Kidney tubule cell (primary cell): ENCODE measurements around the gene SHANK1.
A peak's percentile ranks its signal among the peaks of the same experiment; 100 is the strongest.

Experiments
- DNase-seq: peaks from one replicate; pipeline ENCODE4 v3.0.0-alpha.2; 2018; ENCODE audit warnings: low spot score

SHANK1 gene

DNA sequence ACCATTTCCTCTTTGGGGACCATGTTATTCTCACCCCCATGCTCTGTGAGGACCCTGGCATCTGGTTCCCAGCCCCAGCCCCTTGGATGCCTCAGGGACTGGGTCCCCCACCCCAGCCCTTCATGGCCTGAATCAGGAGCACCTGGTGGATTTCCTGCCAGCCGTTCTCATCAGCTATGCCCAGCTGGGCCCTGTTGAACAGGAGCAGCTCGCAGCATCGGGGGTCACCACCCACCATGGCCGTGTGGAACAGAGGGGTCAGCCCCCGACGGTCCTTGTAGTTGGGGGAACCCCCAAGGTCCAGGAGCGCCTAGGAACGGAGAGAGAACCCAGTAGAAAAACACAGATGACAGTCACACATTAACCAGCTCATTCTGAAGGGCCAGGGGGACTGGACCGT lies 7.8 kb downstream of the SHANK1 start:
- no peak for DNase-seq

DNA sequence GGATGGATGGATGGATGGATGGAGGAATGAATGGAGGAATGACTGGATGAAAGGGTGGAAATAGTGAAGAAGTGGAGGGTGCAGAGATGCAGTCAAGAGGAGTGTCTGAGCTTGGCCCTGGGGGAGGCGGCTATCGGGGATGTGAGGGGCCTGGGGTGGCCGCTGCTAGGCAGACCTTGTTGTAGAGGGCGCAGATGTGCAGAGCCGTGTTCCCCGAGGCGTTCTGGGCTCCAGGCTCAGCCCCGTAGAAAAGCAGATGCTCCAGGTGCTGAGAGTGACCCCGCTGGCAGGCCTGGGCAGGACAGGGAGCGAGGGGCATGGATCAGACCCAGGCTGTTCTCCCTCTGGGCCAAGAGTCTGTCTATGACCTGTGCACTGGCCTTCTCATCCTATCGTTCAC lies 8.4 kb downstream of the SHANK1 start:
- DNase-seq = no peak

DNA sequence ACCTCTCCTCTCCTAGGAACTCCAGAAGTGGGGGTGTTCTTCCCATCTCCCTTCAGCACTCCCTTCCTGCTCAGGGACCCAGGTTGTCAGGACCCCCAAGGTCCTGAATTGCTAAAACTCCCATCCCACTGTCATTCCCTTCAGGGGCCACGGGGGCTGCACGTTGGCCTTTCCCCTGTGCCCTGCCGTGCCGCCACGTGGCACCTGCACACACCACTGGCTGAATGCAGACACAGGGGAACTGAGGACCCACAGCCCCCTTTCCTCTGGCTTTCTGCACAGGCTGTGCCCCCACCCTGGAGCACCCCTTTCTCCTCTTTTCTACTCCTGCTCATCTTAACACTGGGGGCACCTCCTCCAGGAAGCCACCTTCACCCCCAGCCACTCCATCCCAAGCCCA lies 9.0 kb downstream of the SHANK1 start:
- DNase-seq = no peak

DNA sequence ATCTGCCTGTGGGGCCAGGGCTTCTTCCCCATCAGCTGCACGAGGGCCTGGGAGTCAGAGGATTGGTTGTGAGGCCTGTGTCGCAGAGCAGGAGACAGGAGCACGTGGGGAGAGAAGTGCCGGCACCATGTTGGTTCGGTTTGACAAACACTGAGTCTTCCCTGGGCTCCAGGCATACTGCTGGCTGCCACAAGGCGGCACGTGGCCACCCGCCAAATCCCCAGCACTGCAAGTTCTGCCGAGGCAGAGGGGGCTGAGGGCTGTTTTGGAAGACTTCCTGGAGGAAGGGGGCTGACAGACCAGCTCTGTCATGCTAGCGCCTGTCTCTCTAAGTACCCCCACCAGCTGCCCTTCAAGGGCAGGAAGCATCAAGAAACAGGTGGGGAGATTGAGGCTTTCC lies 9.5 kb downstream of the SHANK1 start:
- no peak for DNase-seq

DNA sequence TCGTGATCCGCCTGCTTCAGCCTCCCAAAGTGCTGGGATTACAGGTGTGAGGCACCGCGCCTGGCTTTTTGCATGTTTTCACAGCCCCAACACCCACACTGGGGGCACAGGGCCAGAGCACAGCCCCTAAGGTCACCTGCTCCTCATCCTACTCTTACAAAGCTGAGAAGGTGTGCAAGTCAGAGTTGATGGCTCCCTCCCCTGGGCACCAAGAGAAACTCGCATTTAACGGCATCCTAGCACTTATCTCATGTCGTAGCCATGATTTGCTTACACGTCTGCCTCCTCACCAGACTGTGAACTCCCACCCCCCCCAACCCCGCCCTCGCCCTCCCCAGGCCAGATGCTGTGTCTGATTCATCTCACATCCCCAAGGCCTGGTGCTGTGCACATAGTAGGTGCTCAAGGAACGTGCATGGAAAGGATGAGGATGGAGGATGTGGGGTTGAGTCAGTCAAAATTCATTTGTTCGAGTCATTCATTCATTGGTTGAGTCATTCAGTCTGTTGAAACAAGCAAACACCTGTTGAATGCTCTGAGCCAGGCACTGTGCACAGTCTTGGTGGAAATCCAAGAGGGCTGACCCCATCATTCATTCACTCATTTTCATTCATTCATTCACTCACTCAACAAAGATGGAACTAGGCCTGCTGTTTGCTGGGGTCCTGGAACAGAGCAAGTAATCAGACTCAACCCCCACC lies 11.3 kb downstream of the SHANK1 start:
- DNase-seq = no peak

DNA sequence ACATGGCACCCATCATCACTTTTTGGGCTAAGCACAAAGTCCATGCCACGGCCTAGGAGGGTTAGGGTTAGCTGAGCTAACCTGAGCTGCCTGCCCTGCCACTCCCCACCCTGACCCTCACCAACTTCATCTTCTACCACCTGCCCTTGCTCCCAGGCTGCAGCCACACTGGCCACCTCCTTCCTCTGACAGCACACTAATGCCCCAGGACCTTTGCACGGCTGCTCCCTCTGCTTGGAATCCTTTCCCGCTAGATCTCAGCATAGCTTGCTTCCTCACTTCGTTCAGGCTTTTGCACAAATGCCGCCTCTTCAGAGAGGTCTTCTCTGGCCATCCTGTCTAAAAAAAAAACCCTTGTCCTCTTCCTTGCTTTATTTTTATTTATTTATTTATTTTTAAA lies 13.2 kb downstream of the SHANK1 start:
- DNase-seq = no peak

DNA sequence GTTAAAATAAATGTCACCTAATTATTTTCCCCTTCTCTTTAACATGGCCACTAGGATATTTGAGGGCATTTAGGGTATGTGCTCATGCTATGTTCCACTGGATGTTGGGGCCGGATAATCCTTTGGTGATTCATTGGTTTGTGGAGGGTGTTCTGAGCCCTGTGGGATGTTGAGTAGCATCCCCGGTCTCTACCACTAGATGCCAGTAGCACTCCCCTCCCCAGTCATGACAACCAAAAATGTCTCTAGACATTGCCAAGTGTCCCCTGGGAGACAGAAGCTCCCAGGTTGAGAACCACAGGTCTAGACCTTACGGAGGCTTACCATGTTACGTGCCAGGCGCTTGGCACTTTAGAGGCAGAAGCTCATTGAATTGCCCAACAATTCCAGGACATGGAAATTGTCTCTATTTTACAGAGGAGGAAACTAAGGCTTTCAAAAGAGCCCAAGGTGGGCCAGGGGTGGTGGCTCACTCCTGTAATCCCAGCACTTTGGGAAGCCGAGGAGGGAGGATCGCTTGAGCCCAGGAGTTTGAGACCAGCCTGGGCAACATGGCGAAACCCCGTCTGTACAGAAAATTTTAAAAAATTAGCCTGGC lies 14.1 kb downstream of the SHANK1 start:
- DNase-seq = peak; percentile 74

DNA sequence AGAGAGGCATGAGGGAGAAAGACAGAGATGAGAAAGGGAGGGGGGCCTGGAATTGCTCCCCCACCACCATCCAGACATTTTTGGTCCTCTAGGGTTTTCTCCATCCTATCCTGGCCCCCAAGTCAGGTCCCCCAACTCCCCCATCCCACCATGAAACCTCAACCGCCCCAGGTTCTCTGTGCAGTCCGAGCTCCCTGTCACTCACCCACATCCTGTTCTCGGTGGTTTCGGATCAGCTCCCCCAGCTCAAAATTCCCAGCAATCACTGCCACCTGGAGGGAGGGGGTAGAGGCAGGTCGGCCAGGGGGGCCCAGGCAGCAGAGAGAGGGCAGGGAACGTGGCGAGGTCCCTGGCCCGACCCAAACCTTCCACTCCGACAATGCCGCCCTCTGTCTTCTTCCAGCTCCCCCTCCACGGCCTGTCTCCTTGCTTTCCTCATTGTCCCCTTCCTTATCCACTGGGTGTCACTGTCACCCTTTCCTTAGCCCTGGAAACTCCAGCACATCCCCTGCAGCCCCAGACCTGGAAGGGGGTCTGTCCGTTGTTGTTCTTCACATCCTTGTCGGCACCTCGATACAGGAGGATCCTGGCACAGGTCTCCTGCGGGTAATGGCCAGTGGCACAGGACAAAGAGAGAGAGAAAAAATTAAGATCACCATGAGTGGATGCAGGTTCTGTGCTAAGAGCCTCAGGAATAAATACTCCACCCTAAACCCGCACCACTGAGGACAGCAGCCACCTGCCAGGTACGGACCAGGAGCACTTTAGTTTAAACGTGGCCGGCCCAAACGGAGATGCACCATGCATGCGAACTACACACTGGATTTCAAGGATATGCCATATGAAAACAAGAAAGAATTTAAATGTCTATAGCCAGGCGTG lies 15.4 kb downstream of the SHANK1 start:
- DNase-seq = peak; percentile 25

DNA sequence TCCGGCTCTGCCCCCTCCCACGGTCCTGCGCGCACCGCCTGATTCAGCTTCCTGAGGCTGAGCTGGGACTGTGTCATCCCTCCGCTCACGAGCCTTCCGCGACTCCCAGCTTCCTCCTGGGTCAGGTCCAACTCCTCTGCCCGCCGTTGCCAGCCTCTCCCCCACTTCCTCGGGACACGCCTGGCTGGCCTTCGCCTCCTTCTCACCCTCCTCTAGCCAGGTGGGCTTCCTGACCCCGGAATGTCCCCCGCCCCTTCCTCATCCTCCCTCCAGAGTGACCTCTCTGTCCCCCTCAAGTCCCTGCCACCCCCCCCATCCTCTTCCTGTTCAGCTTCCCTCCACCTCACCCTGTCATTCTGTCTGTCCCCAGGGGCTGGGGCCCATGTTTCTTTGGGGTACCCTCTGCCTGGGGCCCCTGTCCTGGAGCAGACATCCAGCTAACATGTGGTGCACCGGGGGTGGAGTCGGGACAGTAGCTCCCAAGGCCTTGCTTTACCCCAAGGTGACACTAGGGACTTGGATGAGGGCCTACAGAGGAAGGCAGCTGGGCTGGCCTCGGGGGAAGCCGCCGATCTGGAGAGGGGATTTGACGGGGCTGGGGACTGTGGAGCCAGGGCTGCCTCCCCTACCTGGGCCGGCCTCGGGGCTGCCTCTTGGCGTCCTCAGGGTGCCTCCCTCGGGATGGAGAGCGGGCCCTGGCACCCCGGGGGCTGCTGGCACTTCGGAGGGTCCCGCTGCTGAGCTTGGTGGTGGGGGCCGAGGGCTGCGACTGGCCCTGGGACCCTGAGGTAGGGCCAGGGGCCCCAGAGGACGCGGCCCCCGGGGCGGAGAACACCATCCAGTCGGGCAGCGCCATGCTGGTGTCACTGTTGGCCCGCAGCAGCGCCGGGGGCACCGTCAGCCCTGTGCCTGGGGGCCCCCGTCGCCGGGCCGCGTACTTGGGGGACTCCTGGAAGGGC lies 16.5 kb downstream of the SHANK1 start:
- peak; percentile 86 for DNase-seq

DNA sequence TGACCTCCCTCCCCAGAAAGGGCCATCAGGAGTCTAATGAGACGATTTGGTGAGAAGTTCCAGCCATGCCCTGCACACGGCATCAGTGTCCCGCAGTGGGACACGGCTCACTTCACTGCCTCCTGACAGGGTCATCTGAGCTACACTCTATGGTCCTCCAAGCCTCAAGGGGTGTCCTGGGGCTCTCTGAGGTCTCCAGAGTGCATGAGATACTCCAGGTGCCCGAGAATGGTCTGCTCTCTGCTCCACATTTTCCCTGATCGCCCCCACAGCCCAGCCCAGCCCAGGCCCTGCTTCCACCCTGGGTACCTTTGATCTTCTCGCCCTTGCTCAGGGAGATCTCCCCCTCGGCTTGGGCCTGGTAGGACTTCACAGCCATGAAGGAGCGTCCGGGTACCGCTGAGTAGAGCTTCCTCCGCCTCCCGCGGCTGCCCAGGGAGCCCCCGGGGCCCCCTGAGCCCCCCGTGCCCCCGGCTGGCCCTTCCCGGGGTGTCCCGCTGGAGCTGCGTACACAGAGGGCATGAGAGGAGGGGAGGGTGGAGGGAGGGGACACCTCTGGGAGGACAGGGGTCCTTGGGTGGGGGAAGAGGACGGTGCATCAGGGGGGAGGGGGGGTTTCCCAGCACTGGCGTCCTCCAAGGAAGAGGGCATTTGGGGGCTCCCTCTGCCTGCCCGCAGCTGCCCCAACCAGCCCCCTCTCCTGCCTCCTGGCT lies 17.3 kb downstream of the SHANK1 start:
- no peak for DNase-seq

DNA sequence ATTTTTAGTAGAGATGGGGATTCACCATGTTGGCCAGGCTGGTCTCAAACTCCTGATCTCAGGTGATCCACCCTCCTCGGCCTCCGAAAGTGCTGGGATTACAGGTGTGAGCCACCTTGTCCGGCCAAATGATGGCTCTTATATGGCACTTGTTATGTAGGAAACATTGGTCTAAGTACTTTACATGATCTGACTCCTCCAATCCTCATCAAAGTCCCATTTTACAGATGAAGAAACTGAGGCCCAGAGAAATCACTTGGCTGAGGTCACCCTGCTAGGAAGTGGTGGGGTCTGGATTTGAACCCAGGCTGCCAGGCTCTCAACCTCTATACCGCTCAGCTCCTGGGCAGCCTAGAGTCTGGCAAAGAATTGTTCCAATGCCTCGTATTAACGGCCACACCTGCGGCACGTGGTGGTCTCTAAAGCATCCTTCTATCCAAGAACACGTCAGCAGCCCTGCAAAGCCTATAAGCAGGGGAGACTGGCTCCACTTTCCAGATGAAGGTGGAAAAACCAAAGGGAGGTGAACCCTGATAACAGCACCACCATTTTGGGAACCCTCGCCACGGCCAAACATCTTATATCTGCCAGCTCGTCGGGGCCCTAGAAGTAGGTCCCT lies 18.1 kb downstream of the SHANK1 start:
- DNase-seq = no peak

DNA sequence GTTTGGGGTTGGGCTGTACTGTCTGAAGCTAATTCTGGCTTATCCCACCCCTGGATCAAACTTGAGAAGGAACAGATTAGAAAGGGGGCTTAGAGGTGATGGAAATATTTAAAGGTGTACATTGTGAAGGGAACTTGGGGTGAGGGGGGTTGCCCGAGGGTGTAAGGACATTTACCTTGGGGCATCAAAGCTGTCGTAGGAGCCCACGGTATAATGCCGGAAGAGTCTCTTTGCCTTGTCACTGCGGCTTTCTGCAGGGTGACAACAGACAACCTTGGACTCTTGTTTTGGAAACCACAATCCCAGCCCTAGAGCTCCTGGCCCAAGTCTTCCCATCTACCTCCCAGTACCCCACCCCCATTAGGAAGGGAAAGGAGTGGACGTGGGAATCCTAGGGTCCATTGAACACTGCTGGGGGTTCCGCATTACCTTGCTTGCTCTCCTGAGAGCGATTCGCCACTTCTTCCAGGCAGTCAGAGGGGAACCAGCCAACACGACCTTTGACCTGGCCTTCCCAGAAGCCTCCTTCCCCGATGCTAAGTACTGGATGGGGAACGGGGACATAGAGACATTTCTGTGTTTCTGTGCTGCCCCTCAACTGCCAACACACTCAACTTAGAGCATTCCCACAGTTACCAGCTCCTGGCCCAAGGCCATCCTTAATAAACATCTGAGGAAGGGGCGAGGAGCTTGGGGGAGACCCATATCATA lies 22.0 kb downstream of the SHANK1 start:
- DNase-seq = no peak

DNA sequence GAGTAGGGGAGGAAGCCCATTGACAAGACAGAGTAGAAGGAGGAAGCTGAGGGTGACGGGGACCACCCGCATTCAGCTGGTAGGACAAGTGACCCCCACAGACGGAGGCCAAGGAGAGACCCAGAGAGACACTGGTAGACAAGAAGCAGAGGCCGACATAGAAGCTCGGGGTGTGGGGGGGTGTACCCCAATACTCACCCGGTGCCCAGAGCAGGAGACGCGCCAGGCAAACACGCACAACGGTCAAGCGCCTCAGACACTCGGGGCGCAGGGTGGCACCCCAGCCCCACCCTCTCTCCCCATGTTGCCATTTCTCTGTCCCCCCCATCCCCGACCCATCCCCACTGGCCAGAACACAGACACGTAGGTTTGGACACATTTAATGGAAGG lies 23.5 kb downstream of the SHANK1 start:
- no peak for DNase-seq

DNA sequence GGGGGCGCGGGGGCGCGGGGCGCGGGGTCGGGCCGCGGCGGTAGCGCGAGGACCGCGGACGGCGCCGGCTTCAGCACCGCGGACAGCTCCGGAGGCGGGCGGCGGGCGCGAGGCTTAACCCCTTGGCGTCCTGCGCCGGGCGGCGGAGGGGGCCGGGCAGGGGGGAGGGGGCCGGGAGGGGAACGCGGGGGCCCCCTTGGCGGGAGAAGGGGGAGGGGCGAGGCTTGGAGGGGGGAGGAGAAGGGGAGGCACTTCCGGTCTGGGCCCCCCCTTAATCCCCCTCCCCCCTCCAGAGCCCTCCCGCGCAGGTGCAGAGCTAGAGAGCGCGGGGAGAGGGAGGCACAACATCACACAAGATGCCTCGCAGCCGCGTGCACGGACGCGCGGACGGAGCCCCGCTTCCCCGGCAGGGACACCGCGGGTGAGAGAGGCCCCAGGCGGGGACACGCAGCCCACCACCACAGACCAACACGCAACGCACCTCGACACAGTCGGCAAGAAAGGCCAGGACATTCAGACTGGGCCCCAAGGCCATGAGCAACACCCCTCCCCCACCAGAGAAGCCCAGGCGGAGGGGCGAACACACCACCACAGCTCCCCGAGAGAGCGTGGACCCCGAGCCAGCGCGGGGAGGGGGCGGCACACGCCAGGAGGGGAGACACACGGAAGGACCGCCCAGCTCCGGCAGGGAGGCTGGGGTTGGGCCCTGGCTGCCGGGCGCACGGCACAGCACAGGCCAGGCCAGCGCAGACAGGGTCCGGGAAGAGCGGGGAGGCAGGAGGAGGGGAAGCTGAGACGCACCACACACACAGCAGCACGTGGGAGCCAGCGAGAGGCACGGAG lies 24.1 kb downstream of the SHANK1 start:
- no peak for DNase-seq

DNA sequence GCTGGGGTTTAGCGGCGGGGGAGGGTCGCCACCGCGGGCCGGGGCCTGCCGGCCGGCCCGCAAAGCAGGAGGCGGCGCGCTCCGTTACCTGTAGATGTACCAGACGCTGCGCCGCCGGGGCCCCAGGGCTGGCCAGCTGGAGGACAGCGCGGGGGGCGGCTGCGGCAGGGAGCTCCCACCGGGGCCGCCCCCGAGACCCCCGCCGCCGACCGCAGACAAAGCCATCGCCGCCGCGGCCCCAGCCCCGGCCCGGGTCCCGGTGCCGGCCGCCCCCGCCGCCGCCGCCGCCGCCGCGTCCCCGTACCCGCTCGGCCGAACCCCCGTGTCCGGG lies 24.8 kb downstream of the SHANK1 start:
- DNase-seq = no peak

DNA sequence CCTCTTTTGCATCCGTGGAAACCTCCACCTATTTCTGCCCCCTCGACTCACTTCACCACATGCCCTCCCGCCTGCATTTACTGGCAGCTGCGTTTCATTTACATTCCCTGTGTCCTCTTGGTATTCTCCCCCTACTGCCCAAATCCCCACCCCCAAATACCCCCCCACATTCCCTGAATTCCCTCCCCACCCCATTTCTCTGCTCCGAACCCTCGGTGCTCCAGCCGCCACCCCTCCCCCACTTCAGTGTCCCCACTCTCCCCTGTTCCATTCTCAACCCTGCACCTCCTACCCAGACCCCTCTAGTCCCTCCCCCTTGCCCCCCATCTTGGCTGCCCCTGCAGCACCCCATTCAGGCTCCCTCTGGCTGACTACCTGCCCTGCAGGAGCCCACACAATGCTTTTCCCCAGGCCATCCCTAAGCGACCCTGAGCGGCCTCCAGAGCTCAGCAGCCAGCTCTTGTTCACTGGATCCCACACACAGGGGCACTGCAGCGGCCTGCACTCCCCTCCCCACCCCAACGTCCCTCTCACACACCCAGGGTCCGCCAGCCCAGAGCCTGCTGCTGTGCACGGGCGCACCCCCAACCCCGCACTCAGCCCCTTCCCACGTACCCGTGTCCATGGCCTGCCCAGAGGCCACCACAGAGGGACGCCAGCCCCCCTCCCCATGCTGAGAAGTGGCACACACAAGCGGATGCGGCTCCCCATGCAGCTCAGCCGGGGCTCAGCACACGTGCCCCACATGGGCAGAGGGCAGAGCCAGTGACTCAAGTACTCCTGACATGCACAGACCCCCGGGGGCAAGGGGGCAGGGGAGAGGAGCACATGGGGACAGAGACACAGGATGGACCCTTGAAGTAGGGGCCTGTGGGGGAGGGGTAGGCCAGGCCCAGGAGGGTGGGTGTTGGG lies 26.3 kb downstream of the SHANK1 start:
- no peak for DNase-seq

DNA sequence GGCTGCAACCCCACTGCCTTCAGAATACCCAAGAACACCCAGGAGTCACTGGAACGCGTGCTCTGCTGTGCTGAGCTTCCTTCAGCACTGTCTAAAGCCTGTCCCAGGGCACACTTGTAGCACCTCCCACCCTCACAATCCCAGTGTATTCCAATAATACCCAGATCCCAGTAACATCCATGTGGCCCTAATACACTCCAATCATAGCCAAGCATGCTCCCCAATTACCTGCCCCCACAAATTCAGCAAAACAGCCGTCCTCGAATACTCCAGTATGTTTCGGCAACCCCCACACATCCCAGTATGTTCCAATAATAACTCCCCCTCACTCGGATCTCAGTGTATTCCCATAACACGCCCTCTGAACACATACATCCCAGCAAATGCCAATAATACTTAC lies 29.2 kb downstream of the SHANK1 start:
- DNase-seq = no peak

DNA sequence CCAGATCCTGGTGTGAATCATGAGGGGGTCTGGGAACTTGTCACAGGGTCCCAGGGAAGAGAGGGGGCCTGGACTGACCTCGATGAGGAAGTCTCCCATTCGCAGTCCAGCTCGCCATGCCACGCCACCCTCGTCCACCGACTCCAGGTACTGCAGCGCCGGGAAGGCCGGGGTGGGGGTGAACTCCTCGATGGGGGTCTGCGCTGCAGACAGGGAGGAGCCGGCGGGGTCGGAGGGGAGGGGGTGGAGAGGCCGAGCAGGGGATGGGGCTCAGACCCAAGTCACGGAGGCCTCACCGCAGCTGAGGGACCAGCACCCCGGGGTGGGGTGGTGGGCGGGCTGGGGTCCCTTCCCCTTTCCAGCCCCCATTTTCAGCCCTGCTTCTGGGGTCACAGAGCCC lies 30.8 kb downstream of the SHANK1 start:
- DNase-seq = no peak
